ENCODE data around the gene TTYH1. TPM values are rescaled to one million over a fixed set of nuclear protein-coding genes. Genes with fewer than 3 reads are reported as not detected.

TTYH1 gene
- total and polyA plus RNA-seq, 2 of the 8 experiments (the other 6 are each of a cell fraction or from before 2014, with no cell fraction given): 26.7 to 46.5 TPM

DNA sequence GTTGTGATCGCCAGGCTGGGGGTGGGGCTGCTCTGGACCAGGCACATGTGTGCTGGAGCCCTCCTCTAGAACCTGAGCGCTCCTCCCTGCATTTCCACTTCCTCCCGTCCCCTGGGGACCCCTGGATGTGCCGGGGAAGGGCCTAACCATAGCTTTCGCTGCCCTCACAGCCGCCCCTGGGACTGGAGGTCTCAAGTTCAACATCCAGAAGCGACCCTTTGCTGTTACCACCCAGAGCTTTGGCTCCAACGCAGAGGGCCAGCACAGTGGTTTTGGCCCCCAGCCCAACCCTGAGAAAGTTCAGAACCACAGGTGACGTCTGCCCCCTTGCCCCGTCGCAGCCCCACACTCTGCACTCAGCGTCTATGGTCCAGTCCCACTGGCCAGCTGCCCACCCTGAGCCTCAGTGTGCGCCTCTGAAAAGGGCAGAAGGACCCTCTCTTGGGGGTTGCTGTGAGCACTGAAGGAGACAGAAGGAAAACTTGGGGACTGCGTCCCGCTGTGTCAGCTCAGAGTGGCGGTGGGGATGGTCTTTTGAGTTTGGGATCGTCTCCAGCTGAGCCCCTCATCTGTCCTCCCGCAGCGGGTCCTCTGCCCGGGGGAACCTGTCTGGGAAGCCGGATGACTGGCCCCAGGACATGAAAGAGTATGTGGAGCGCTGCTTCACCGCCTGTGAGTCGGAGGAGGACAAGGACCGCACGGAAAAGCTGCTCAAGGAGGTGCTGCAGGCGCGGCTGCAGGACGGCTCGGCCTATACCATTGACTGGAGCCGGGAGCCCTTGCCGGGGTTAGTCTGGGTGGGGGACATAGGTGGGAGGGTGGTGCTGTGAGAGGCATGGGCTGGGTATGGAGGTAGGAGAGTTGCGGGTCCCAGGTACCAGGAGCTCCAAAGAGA lies 39.8 kb downstream of the TTYH1 start (continued):
- TF ChIP-seq, protein P1, sequence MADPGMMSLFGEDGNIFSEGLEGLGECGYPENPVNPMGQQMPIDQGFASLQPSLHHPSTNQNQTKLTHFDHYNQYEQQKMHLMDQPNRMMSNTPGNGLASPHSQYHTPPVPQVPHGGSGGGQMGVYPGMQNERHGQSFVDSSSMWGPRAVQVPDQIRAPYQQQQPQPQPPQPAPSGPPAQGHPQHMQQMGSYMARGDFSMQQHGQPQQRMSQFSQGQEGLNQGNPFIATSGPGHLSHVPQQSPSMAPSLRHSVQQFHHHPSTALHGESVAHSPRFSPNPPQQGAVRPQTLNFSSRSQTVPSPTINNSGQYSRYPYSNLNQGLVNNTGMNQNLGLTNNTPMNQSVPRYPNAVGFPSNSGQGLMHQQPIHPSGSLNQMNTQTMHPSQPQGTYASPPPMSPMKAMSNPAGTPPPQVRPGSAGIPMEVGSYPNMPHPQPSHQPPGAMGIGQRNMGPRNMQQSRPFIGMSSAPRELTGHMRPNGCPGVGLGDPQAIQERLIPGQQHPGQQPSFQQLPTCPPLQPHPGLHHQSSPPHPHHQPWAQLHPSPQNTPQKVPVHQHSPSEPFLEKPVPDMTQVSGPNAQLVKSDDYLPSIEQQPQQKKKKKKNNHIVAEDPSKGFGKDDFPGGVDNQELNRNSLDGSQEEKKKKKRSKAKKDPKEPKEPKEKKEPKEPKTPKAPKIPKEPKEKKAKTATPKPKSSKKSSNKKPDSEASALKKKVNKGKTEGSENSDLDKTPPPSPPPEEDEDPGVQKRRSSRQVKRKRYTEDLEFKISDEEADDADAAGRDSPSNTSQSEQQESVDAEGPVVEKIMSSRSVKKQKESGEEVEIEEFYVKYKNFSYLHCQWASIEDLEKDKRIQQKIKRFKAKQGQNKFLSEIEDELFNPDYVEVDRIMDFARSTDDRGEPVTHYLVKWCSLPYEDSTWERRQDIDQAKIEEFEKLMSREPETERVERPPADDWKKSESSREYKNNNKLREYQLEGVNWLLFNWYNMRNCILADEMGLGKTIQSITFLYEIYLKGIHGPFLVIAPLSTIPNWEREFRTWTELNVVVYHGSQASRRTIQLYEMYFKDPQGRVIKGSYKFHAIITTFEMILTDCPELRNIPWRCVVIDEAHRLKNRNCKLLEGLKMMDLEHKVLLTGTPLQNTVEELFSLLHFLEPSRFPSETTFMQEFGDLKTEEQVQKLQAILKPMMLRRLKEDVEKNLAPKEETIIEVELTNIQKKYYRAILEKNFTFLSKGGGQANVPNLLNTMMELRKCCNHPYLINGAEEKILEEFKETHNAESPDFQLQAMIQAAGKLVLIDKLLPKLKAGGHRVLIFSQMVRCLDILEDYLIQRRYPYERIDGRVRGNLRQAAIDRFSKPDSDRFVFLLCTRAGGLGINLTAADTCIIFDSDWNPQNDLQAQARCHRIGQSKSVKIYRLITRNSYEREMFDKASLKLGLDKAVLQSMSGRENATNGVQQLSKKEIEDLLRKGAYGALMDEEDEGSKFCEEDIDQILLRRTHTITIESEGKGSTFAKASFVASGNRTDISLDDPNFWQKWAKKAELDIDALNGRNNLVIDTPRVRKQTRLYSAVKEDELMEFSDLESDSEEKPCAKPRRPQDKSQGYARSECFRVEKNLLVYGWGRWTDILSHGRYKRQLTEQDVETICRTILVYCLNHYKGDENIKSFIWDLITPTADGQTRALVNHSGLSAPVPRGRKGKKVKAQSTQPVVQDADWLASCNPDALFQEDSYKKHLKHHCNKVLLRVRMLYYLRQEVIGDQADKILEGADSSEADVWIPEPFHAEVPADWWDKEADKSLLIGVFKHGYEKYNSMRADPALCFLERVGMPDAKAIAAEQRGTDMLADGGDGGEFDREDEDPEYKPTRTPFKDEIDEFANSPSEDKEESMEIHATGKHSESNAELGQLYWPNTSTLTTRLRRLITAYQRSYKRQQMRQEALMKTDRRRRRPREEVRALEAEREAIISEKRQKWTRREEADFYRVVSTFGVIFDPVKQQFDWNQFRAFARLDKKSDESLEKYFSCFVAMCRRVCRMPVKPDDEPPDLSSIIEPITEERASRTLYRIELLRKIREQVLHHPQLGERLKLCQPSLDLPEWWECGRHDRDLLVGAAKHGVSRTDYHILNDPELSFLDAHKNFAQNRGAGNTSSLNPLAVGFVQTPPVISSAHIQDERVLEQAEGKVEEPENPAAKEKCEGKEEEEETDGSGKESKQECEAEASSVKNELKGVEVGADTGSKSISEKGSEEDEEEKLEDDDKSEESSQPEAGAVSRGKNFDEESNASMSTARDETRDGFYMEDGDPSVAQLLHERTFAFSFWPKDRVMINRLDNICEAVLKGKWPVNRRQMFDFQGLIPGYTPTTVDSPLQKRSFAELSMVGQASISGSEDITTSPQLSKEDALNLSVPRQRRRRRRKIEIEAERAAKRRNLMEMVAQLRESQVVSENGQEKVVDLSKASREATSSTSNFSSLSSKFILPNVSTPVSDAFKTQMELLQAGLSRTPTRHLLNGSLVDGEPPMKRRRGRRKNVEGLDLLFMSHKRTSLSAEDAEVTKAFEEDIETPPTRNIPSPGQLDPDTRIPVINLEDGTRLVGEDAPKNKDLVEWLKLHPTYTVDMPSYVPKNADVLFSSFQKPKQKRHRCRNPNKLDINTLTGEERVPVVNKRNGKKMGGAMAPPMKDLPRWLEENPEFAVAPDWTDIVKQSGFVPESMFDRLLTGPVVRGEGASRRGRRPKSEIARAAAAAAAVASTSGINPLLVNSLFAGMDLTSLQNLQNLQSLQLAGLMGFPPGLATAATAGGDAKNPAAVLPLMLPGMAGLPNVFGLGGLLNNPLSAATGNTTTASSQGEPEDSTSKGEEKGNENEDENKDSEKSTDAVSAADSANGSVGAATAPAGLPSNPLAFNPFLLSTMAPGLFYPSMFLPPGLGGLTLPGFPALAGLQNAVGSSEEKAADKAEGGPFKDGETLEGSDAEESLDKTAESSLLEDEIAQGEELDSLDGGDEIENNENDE (IDR thresholded peaks at IDR 0.05; ENCODE audit: insufficient replicate concordance, low read length): no peak
- TF ChIP-seq SP4 (IDR thresholded peaks at IDR 0.05; ENCODE audit: low read length) (no peak), SP1 (IDR thresholded peaks at IDR 0.05; ENCODE audit: low read depth, low read length) (no peak), SUZ12 (IDR thresholded peaks at IDR 0.05; ENCODE audit: low read length) (no peak), SIN3A (conservative IDR thresholded peaks at IDR 0.05 in 1 of 2, IDR thresholded peaks at IDR 0.05 in 1 of 2; ENCODE audit: low read depth in 1 of 2, low read length in 2 of 2) (no peak), RFX5 (IDR thresholded peaks at IDR 0.05; ENCODE audit: borderline replicate concordance, low read depth, low read length) (no peak), BCL11A (IDR thresholded peaks at IDR 0.05; ENCODE audit: low read depth in 2 of 2, low read length in 2 of 2) (no peak), TAF7 (optimal IDR thresholded peaks at IDR 0.05; ENCODE audit: borderline replicate concordance, low read depth, low read length) (no peak), KDM4A (IDR thresholded peaks at IDR 0.05; ENCODE audit: low read depth, low read length, severe bottlenecking) (no peak), TCF12 (IDR thresholded peaks at IDR 0.05; ENCODE audit: low read depth, low read length) (no peak)

All from H1 (cell line).